HG02678 (cell line): Measurements from ENCODE around the gene COL6A2.
"Not testable (repeated sequence)": the region's sequence is repeated elsewhere in the genome, so short reads cannot be mapped to it uniquely, and the experiment has no call there.

ENCODE experiments used
- ATAC-seq: cut with Tn5 transposase; IDR thresholded peaks from one replicate; pipeline ENCODE4 v1.9.1; 2021; ENCODE audit warnings: mild to moderate bottlenecking, moderate library complexity; ENCODE audit not compliant: unreplicated experiment

The COL6A2 gene

GRCh38 chr21:46078978-46079351, 18.9 kb upstream of the COL6A2 start:
- ATAC-seq = no peak

GRCh38 chr21:46079352-46080170, 18.4 kb upstream of the COL6A2 start:
- no peak for ATAC-seq

- no peak for ATAC-seq
These were observed 17.5 kb upstream of the COL6A2 start for GRCh38 chr21:46080171-46081021.

GRCh38 chr21:46081022-46081861, 16.7 kb upstream of the COL6A2 start:
- ATAC-seq = no peak

GRCh38 chr21:46081862-46082712, 15.8 kb upstream of the COL6A2 start:
- no peak for ATAC-seq

- no peak for ATAC-seq
These were observed 15.3 kb upstream of the COL6A2 start for GRCh38 chr21:46082713-46082962.

GRCh38 chr21:46082963-46083790, 14.7 kb upstream of the COL6A2 start:
- ATAC-seq = no peak

GRCh38 chr21:46083791-46084561, 13.9 kb upstream of the COL6A2 start:
- ATAC-seq = no peak

- no peak for ATAC-seq
These were observed 13.2 kb upstream of the COL6A2 start for GRCh38 chr21:46084709-46085108.

- ATAC-seq = not testable (repeated sequence)
These were observed 12.7 kb upstream of the COL6A2 start for GRCh38 chr21:46085259-46085658.

- ATAC-seq = no peak
These were observed 10.3 kb upstream of the COL6A2 start for GRCh38 chr21:46087641-46088040.

GRCh38 chr21:46088189-46088588, 9.7 kb upstream of the COL6A2 start:
- no peak for ATAC-seq

GRCh38 chr21:46089285-46089684, 8.6 kb upstream of the COL6A2 start:
- ATAC-seq = no peak

- no peak for ATAC-seq
These were observed 6.8 kb upstream of the COL6A2 start for GRCh38 chr21:46091118-46091517.

- ATAC-seq = no peak
These were observed 6.3 kb upstream of the COL6A2 start for GRCh38 chr21:46091631-46092025.

GRCh38 chr21:46092026-46092764, 5.7 kb upstream of the COL6A2 start:
- ATAC-seq = no peak

- ATAC-seq = no peak
These were observed 4.9 kb upstream of the COL6A2 start for GRCh38 chr21:46092811-46093667.
